Activated CD4-positive, alpha-beta T cell treated with anti-CD3 and anti-CD28 coated beads, Interleukin-2, amount 10 ng/mL, durations not matched to agents 24 days and 14 days (primary cell): ENCODE data around the gene SLC25A10. TPM values are rescaled to one million over a fixed set of nuclear protein-coding genes. Genes with fewer than 3 reads are reported as not detected.

Experiments
- DNase-seq: peaks from one replicate; pipeline ENCODE4 v3.0.0; 2022
- H3K27ac Mint-ChIP-seq: one replicate; pipeline ENCODE4 v1.8.0; 2022; ENCODE audit warnings: mild to moderate bottlenecking, mixed read lengths
- H3K27me3 Mint-ChIP-seq: one replicate; pipeline ENCODE4 v1.8.0; 2022; ENCODE audit warnings: mixed read lengths
- H3K36me3 Mint-ChIP-seq: one replicate; pipeline ENCODE4 v1.8.0; 2022; ENCODE audit warnings: low read depth, mild to moderate bottlenecking, mixed read lengths
- H3K4me1 Mint-ChIP-seq: one replicate; pipeline ENCODE4 v1.8.0; 2021; ENCODE audit warnings: mixed read lengths
- H3K4me3 Mint-ChIP-seq: one replicate; pipeline ENCODE4 v1.8.0; 2022; ENCODE audit warnings: mild to moderate bottlenecking, moderate library complexity, mixed read lengths
- H3K9me3 Mint-ChIP-seq: one replicate; pipeline ENCODE4 v1.8.0; 2021; ENCODE audit warnings: mixed read lengths
- intact Hi-C: fragments of 100-400 bp; cut with micrococcal nuclease; formaldehyde crosslinking; loops from one replicate; pipeline ENCODE4 v1.15.1; 2023
- total RNA-seq: library from RNA; stranded (reverse); gene quantifications from 2 replicates; pipeline ENCODE4 v1.2.3, GENCODE V29; 2022

Gene SLC25A10
- total RNA-seq, 1 donor from 2014 or later = 52.7 TPM

GRCh38 chr17:81693509-81694210 is 18.4 kb upstream of the SLC25A10 start:
- no peak overlapping the region for H3K27ac Mint-ChIP-seq
- peaks cover 2% of the 10 kb centered on the region for H3K4me1 Mint-ChIP-seq
- H3K27me3 Mint-ChIP-seq = no peaks in the 10 kb centered on the region
- H3K4me3 Mint-ChIP-seq = no peak overlapping the region
- H3K9me3 Mint-ChIP-seq = no peaks in the 10 kb centered on the region
- no peak for DNase-seq
- intact Hi-C loops = no loop called here
- peaks cover 48% of the 10 kb centered on the region for H3K36me3 Mint-ChIP-seq

- H3K27me3 Mint-ChIP-seq = no peaks in the 10 kb centered on the region
- H3K36me3 Mint-ChIP-seq = peaks cover 44% of the 10 kb centered on the region
- no peaks in the 10 kb centered on the region for H3K9me3 Mint-ChIP-seq
- no peak overlapping the region for H3K27ac Mint-ChIP-seq
- intact Hi-C loops = no loop called here
- DNase-seq = no peak
- H3K4me1 Mint-ChIP-seq = peaks cover 2% of the 10 kb centered on the region
- H3K4me3 Mint-ChIP-seq = no peak overlapping the region
These were observed 17.3 kb upstream of the SLC25A10 start for GRCh38 chr17:81694810-81695209.

GRCh38 chr17:81695211-81695610 is 16.9 kb upstream of the SLC25A10 start:
- H3K27ac Mint-ChIP-seq = no peak overlapping the region
- H3K36me3 Mint-ChIP-seq = peaks cover 40% of the 10 kb centered on the region
- H3K4me3 Mint-ChIP-seq = no peak overlapping the region
- peaks cover 2% of the 10 kb centered on the region for H3K4me1 Mint-ChIP-seq
- DNase-seq = no peak
- intact Hi-C loops = no loop called here
- no peaks in the 10 kb centered on the region for H3K27me3 Mint-ChIP-seq
- no peaks in the 10 kb centered on the region for H3K9me3 Mint-ChIP-seq

- intact Hi-C loops = no loop called here
- no peaks in the 10 kb centered on the region for H3K27me3 Mint-ChIP-seq
- no peak overlapping the region for H3K4me3 Mint-ChIP-seq
- no peaks in the 10 kb centered on the region for H3K9me3 Mint-ChIP-seq
- peaks cover 3% of the 10 kb centered on the region for H3K4me1 Mint-ChIP-seq
- no peak for DNase-seq
- H3K27ac Mint-ChIP-seq = no peak overlapping the region
- peaks cover 41% of the 10 kb centered on the region for H3K36me3 Mint-ChIP-seq
These were observed 16.3 kb upstream of the SLC25A10 start for GRCh38 chr17:81695801-81696200.

GRCh38 chr17:81696218-81696941 is 15.7 kb upstream of the SLC25A10 start:
- Mint-ChIP-seq H3K27me3 (no peaks in the 10 kb centered on the region), H3K27ac (no peak overlapping the region), H3K9me3 (no peaks in the 10 kb centered on the region), H3K4me3 (no peak overlapping the region), H3K4me1 (peaks cover 6% of the 10 kb centered on the region), H3K36me3 (peaks cover 40% of the 10 kb centered on the region)
- intact Hi-C loops = no loop called here
- DNase-seq = no peak

GRCh38 chr17:81697261-81698044 is 14.6 kb upstream of the SLC25A10 start:
- peaks cover 12% of the 10 kb centered on the region for H3K4me1 Mint-ChIP-seq
- no peak overlapping the region for H3K4me3 Mint-ChIP-seq
- H3K36me3 Mint-ChIP-seq = peaks cover 42% of the 10 kb centered on the region
- no peaks in the 10 kb centered on the region for H3K9me3 Mint-ChIP-seq
- peak overlapping the region; percentile 66 for H3K27ac Mint-ChIP-seq
- intact Hi-C loops = no loop called here
- no peaks in the 10 kb centered on the region for H3K27me3 Mint-ChIP-seq
- DNase-seq = no peak

- intact Hi-C loops = loop anchor here (5.0 kb wide), 1 partner anchor 148 kb away; the partner anchor contains the start of gene FAAP100
- no peak for DNase-seq
- Mint-ChIP-seq H3K9me3 (no peaks in the 10 kb centered on the region), H3K27ac (no peak overlapping the region), H3K27me3 (no peaks in the 10 kb centered on the region), H3K4me3 (peak overlapping the region; percentile 22), H3K36me3 (peaks cover 63% of the 10 kb centered on the region), H3K4me1 (peaks cover 18% of the 10 kb centered on the region)
These were observed 11.5 kb upstream of the SLC25A10 start for GRCh38 chr17:81700353-81701287.

- DNase-seq = peak; percentile 65
- Mint-ChIP-seq H3K4me3 (peak overlapping the region; percentile 97), H3K9me3 (no peaks in the 10 kb centered on the region), H3K4me1 (peaks cover 21% of the 10 kb centered on the region), H3K27me3 (no peaks in the 10 kb centered on the region), H3K27ac (peak overlapping the region; percentile 98), H3K36me3 (peaks cover 72% of the 10 kb centered on the region)
- intact Hi-C loops = loop anchor here (2.0 to 5.0 kb wide), 2 partner anchors 149 to 159 kb away; partner anchors contain the start of genes FAAP100 and P4HB
These were observed 10.6 kb upstream of the SLC25A10 start for GRCh38 chr17:81701288-81702071.

GRCh38 chr17:81702934-81703746 is 8.9 kb upstream of the SLC25A10 start, which contains the start of gene MRPL12:
TSS of gene MRPL12 (plus strand) at chr17:81703367. CDS start at chr17:81703502, 135 bp downstream.
- no peaks in the 10 kb centered on the region for H3K27me3 Mint-ChIP-seq
- peak within 1 kb of the TSS; percentile 97 for H3K4me3 Mint-ChIP-seq
- DNase-seq = peak; percentile 97
- intact Hi-C loops = loop anchor here (1.0 to 5.0 kb wide), 4 partner anchors 8 to 158 kb away; partner anchors contain the start of genes FAAP100, HGS and P4HB
- peak within 1 kb of the TSS; percentile 98 for H3K27ac Mint-ChIP-seq
- peaks cover 66% of the 10 kb centered on the region for H3K36me3 Mint-ChIP-seq
- H3K4me1 Mint-ChIP-seq = peaks cover 19% of the 10 kb centered on the region
- H3K9me3 Mint-ChIP-seq = no peaks in the 10 kb centered on the region

GRCh38 chr17:81703747-81704654 is 8.1 kb upstream of the SLC25A10 start:
- peak; percentile 77 for DNase-seq
- no peaks in the 10 kb centered on the region for H3K27me3 Mint-ChIP-seq
- H3K9me3 Mint-ChIP-seq = no peaks in the 10 kb centered on the region
- H3K4me1 Mint-ChIP-seq = peaks cover 19% of the 10 kb centered on the region
- H3K36me3 Mint-ChIP-seq = peaks cover 64% of the 10 kb centered on the region
- peak overlapping the region; percentile 97 for H3K4me3 Mint-ChIP-seq
- H3K27ac Mint-ChIP-seq = peak overlapping the region; percentile 78
- intact Hi-C loops = loop anchor here (1.0 to 5.0 kb wide), 4 partner anchors 7 to 157 kb away; partner anchors contain the start of genes FAAP100, HGS and P4HB
